NCI-H2196 treated with DMSO at 0.1 percent for 48 hours (cell line): ENCODE results near the gene ADARB1.
A peak's percentile ranks its signal among the peaks of the same experiment; 100 is the strongest.

ENCODE experiments used
- DNase-seq: peaks from one replicate; lab custom pipeline; 2025; ENCODE audit not compliant: unreplicated experiment; lab: John Stamatoyannopoulos, UW

The ADARB1 gene

DNA sequence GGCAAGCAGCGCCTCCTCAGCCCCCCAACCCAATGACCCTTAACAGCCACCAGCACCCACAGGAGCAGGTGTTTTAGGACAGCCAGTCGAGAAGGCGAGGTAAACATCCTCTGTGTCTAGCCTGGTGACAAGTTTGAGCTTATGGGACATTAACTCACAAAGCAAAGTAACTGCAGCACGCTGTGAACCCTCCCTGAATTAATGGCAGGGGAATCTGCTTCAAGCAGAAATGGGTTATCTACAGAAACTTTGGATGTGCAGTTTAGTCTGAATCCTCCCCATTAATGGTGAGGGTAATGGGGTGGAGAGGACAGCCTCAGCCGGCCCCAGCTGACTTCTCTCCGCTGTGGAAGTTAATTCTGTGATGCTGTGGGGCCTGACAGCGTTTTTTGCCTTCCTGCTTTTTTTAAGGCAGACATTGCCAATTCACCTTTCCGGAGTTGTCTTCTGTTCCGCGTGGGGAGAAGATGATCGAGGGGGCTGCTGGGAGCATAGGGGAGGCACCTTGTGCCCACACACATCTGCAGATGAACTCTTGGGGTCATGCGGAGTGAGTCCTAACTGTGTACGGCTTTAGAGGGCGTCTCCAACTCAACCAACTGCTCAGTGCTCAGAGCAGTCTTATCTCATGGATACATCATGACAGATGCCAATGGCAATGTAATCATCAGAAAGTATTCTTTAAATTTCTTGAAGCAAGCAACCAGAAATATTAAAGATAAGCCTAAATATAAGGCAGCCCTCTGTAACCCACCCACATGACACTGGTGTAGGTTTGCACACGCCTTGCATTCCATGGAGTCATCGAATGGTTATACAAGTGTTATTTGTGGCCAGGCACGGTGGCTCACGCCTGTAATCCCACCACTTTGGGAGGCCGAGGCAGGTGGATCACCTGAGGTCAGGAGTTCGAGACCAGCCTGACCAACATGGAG is 172.3 kb downstream of the ADARB1 start:
- no peak for DNase-seq

DNA sequence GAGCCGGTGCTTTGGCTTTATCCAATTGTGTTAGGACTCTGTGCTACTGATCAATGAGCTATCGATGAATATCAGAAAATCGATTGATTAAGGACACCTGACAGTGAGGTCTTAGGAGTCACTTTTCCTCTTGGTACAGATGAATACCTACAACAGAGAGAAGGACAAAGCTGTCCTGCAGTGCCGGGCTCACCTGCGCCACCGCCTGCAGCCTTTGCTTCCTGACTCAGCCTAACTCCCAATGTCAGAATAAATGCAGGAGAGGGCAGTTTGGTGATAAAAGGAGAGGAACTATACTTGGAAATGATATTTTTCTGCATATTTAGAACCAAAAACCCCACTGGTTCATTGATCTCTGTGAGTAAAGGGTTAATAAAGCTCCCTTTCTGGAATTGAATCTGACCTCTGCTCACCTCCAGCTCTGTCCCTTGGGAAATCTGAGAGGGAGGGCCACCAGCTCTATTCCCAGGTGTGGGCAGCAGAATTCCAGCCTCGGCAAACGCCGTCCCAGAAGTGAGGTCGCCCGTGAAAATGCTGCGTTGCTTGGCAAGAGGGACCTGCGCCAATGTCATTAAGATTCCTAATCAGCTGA is 174.0 kb downstream of the ADARB1 start:
- DNase-seq, result no peak

DNA sequence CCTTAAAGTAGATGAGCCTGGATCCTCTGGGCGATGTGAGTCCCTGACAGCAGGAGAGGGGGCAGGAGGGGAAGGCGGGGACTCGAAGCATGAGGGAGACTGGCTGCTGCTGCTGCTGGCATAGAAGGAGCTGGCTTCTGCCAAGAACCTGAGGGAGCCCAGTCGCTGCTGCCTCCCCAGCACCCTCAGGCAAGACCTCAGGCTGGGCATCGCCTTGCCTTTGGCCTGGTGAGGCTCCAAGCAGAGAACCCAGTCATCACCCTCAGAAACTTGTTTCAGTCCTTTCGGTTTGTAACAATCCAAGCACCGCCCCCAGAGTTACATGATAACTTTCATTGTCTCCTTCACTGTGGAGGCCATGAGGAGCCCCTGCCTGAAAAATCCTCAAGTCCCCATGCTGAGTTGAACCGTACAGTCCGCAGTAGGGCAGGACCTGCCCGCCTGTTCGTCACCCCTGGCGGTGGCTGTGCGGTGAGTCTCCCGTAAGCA is 174.6 kb downstream of the ADARB1 start:
- DNase-seq, result peak; percentile 10

DNA sequence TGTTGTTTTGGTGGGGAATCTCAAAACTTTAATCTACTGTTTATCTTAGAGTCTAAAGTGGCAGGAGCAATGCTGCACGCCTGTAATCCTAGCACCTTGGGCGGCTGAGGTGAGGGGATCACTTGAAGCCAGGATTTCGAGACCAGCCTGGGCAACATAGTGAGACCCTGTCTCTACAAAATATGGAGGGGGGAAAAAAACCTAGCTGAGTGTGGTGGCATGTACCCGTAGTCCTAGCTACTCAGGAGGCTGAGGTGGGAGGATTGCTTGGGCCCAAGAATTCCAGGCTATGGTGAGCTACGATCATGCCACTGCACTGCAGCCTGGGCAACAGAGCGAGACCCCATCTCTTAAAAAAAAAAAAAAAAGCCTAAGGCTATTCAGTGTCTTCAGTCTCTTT is 175.2 kb downstream of the ADARB1 start:
- no peak for DNase-seq

DNA sequence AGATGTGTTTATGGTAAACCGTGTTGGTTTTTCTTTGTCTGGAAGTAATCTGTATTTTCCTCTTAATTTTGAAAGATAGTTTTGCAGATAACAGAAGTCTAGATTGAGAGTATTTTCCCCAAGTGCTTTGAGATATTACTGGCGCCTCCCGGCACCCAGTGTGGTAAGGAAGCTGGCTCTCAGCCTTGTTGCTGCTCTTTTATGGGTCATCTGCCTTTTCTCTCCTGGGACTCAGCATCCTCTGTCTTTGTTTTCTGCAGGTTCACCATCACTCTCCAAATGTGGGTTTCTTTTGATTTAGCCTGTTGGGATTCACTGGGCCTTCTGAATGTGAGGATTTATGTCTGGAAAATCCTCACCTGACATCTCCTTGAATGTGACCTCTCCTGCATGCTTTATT is 175.9 kb downstream of the ADARB1 start:
- no peak for DNase-seq

DNA sequence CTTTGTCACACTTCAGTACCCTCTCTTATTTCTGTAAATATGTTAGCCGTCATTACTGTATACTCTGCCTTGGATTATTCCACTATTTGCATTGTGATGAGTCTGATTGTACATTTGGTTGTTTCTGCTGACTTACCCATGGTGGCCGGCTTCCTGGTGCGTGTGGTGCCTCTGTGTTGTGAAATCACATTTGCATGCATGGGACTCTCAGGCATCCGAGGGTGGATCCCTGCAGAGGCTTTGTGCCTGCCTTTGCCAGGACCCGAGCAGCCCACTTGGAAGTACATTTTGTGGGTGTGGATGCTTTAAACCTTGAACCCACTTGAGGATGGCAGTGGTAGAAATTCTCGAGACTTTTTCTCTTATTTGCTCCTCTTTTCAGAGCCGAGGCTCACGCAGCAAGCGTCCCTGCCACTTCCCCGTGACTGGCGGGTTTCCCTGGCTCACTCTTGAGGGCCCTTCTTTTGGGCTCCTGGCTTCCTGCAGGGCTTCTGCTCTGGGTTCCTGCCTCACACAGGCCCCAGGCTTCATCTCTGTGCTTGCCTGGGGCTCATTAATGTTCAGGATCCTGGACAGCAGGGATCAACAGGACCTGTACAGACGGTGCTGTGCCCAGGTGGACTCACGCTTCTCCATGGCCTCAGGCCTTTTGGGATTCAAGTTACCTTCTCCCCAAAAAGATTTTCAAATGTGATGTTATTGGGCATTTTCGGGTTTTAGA is 176.7 kb downstream of the ADARB1 start:
- DNase-seq, result no peak

DNA sequence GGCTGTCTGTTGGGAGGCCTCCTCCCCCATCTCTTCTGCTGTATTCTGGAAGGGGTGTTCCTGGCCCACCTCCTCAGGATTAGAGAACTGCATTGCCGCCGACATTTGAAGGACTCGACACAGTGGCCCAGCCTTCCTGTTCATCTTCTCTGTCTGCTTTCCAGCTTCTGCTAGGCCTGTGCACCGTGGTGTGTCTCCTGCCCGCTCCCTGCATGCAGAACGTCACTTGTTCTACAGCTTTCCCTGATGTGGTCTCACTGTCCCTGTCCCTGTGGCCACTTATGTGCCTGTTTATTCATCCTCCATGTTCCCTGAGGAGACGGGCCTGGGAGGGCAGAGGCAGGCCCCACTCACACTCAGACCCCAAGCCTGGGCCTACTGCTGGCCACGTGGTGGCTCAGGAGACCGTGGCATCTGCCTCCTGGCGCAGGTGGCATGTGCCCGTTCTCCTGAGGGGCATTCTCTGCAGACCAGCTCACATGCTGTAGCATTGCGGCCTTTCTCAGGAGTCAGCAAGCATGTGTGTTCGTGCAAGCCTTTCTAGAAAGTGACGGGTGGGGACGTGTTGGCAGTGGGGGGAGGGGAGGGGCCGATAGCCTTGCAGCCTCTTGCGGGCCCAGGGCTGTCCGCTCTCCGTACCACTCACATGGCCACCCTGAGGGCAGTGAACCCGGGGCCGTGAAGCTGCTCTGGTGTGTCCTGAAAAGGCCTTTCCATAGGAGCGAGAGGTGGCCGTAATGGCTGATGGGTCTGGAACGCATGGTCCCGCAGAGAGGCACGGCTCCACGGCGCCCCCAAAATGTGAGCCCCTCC is 177.5 kb downstream of the ADARB1 start:
- no peak for DNase-seq

DNA sequence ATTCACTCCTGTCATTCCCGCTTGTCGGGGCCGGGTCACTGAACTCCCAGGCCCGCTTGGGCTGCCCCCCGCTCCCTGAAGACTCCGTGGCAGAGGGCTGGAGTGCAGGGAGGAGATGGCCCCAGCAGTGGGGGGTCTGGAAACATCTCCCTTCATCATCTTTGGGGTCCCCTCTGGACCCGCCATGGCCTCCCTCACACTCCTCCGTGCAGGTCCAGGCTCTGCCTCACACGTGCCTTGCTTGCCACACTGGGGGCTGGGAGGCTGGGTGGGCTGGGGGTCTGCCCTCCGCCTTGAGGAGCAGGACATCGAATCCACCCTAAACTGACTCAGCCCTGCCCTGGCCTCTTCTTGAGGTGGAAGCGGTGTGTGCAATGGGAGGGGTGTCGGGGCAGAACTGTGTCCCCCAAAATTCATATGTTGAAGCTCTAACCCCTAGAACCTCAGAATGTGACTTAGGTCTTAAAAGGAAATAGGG is 178.1 kb downstream of the ADARB1 start:
- no peak for DNase-seq

DNA sequence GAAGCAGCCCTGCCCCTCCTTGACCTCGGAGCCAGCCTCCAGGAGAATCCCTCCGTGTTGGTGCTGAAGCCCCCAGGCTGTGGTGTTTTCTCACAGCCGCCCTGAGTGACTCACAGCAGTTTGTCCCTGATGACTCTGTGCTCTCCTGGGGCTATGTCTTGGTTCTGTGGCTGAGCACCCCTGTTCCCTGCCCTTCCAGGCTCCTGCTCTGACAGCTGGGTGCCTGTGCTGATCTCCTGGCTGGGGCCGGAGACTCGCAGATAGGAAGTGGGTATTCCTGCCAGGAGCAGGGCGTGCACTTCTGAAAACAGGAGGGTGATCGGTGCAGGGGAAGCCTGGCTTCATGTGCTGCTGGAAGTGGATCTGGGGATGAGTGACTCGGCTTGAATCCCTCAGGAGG is 178.8 kb downstream of the ADARB1 start:
- DNase-seq, result no peak

DNA sequence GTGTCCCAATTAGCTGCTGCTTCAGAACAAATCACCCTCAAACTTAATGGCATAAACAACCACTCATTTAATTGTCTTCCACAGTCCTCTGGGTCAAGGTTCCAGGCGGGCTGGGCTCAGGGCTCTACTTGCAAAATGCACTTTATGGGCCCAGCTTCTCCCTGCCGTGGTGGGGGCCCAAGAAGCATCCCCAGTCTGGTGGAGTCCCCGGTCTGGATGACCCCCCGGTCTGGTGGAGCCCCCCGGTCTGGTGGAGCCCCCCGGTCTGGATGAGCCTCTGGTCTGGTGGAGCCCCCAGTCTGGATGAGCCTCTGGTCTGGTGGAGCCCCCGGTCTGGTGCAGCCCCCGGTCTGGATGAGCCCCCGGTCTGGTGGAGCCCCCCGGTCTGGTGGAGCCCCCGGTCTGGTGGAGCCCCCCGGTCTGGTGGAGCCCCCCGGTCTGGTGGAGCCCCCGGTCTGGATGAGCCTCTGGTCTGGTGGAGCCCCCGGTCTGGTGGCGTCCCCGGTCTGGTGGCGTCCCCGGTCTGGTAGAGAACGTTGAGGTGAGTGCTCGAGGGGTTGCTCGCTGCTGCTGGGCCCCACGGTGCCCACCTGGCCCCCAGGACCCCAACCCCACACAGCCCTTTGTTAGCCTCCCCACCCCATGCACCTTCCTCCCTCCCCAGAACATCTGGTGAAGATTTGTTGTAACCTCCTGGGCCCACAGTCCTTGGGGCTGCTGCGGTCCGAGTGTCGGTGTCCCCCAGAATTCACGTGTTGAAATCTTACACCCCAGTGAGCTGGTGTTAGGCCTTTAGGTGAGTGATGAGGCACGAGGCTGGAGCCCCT is 179.5 kb downstream of the ADARB1 start:
- DNase-seq, result no peak

DNA sequence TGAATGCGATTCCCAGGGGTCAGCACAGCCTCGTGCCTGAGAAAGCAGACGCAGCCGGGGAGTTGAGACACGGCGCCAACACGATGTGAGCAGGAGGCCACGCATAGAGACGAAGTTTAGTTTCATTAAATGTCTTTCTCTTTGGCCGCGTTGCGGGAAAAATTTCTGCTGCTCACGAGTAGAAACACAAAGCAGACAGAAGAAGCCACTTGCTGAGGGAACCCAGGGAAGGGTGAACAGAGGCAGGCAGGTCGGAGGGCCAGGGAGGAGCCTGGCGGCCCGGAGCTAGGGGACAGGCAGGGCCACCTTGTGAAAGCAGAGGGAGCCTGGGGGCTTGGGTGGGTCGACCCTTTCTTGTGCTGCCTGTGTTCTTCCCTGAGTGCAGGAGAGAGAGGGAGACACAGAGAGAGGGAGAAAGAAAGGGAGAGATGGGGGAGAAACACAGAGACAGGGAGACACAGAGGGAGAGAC is 180.1 kb downstream of the ADARB1 start:
- no peak for DNase-seq

DNA sequence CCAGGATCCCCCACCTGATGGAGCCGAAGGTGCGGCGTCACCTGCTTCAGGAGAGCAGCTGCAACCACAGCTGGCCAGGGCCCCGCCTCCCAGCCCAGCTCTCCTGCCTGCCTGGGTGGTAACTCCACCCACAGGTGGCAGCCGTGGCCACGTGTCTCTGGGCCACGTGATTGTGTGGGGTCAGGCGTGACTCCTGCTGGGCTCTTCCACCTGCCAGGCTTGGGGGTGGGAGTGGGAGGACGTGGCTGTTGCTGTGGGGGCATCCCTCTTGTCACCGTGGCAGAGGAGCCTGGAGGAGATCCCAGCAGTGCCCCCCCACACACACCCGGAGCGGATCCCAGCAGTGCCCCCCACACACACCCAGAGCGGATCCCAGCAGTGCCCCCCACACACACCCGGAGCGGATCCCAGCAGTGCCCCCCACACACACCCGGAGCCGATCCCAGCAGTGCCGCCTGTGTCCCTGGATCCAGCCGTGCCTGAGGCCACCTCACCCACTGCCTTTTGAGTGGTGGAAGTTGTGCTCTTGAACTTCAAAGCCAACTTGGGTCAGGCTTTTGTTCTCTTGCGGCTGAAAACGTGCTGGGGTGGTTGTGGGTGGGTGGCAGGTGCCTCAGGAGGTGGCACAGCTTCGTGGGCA is 181.1 kb downstream of the ADARB1 start:
- DNase-seq, result peak; percentile 43

DNA sequence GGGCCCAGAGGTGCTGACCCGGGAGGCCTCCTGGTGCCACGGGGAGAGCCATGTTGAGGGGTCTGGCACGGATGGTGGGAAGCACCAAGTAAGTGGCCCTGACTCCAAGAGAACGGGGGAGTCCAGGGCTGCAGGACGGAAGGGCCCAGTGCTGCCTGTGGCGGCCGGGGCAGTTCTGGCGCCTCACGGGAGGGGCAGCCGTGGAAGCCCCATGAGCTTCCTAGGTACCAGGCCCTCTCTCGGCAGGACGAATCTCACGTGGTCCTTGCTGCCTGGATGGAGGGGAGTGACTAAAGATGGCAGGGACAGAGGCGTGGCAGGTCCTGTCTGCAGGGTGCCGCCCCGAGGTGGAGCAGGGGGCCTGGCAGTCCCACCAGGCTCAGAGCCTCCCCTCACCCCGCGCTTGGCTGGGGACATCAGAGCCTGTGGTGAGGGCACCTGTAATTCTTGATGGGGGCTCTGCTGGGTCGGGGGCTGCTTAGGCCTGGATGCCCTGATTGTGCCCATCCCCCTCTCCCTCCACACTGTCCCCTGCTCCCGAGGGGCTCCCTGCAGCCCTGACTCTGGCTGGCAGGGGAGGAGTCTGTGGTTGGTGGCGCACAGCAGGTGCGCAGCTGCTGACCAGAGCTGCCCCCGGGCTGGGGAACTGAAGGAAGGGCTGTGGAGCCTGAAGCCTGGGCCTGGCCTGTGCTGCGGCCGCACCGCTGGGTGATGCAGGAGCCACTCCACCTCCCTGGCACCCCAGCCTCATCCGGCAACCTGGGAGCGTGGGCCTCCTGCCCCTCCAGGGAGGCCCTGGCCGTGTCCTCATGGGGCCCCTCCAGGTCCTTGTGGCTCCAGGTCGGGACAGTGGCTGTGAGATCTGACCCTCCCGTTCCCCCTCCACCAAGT is 181.9 kb downstream of the ADARB1 start:
- no peak for DNase-seq

DNA sequence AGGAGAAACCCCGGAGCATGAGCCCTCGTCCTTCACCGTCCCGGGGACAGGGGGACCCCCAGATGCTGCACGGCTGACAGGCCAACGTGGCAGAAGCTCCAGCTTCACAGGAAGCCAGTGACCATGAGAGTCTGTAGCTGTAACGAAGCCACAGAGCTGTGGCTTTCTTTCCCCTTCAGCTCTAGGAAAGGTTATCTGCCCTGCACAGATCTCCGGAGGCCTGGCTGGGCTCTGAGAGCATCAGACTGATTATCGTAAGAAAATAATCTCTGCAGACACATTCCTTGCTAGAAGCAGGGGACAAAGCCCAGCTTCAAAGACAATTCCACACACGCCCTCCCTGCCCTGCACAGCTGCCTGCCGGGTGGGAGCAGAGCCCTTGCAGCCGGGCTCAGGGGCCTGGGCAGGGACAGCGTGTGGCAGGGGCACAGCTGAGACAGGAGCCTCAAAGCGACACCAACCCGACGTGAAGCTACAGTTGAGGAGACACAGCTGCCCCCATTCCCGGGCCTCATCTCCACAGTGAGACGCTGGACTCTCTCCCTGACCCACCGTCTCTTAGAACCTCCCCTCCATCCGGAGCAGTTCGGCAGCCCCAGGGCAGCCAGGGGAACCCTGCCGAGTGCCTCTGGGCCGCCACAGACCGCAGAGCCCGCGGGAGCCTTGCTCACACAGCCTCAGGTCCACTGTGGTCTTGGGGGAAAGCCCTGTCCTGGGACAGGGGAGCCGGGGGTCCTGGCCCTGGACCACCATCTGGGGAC is 182.7 kb downstream of the ADARB1 start:
- no peak for DNase-seq

DNA sequence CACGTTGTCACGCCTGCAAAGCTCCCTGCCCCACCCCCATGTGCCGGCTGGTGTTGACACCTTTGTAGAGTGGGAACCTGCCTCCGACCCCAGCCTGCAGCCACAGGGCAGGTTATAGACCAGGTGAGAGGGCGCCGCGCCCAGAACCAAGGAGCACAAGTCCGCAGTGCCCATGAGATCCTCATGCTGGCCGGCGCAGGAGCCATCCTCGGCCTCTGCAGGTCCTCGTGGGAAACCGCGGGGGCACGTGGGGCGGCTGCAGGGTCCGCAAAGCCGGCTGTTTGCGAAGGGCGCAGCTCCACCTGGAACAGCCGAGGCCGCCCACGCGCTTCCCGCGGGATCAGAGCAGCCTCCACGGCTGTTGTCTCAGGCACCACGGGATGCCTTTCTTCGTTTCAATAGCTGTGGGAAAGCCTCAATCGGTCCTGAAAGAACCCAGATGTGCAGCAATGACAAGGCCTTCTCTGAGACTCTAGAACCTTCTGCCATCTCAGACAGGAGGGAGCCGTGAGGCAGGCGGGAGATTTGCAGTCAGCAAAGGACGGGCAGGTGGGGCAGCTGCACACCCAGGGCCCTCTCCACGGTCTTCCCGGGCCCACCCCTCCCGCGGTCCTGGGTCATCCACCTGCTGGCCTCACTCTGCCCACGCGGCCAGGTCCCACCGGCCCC is 183.4 kb downstream of the ADARB1 start:
- no peak for DNase-seq

DNA sequence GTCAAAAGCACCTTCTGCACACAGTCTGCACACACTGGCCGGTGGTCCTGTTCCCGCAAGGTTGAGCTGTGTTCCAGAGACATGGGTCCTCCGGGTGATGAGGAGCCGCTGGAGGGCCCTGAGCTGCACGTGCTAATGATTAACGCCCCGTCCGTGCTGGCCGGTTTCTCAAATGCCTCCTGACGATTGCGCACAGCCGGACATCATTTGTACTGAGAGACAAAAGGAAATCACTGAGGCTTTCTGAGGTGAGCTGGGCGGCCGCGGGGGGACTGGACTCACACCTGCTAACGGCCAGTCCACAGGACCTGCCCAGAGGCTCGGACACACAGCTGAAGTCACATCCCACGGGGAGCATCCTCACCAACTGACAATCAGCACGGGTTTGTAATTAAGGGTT is 184.1 kb downstream of the ADARB1 start:
- DNase-seq, result no peak

DNA sequence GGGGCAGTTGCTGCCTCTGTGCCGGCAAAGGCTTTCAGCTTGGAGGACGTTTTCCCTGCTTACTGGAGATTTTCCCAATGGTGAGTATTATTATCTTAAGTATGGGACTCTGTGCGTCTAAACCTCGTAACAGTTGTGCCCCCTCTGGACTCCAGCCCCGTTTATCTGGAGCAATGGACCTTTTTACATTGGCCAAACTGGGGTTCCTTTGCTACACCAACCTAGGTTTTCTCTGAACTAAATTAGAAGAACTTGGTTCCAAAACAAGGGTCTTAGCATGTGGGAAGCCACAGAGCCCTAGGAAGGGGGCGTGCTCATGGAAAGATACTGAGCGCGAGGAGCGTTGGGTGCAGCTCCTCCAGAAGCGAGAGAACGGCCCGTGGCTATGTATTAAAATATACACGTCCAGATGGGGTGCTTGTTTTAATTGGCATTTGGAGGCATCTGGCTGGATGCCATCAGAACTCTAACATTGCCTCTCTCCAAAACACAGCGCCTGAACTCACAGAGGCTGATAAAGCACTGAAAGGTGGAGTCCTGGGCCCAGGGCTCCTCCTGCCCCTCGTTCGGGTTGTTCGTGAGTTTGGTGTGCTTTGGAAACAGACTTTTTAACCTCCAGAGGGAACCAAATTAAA is 184.9 kb downstream of the ADARB1 start:
- no peak for DNase-seq
